HL-60/S4 treated with retinoic acid at 250 ng/mL for 4 days and 3 days (cell line): Measurements from ENCODE around the gene KCNQ2.

ENCODE experiments used
- in situ Hi-C: fragments of 300-500 bp; cut with MboI; formaldehyde crosslinking; loops from 2 replicates; pipeline ENCODE4 v1.7.0; 2022; ENCODE audit warnings: low sequenced_read_pairs

KCNQ2 gene

DNA sequence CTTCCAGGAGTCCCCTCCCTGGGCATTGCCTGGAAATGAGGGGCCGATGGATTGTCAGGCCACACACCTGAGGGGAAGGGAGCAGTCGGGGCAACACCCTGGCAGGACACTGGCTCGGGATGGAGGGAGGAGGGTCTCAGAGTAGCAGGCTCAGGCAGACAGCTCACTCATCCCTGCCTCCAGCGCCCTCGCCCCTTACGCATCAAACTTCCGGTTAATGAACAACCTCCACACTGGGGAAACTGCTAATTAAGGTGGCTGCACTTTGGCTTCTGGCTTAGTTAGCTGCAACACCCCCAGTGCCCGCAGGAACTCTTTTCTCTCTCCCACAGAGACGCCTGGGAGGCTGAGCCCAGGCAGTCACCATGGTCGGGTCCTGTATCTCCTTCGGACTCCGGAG, 98.0 kb downstream of the KCNQ2 start:
- in situ Hi-C loops = no loop called here

DNA sequence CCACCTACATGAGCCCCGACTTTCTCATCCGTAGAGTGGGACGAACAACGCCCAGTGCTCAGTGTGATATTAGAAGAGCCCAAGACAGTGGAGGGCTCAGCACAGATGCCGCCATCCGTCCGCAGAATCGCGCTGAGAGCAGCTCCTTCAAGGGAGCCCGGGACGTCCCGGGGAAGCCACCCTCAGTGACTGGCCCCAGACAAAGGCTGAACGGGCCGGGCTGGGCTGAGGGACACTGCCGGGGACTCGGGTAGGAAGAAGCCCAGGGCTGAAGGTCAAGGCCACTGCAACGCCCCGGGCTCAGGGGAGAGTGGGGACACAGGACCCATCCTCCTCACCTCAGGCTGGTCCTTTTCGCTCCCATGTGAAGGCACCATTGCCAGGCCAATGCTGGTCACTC, 98.5 kb downstream of the KCNQ2 start:
- in situ Hi-C loops = no loop called here

DNA sequence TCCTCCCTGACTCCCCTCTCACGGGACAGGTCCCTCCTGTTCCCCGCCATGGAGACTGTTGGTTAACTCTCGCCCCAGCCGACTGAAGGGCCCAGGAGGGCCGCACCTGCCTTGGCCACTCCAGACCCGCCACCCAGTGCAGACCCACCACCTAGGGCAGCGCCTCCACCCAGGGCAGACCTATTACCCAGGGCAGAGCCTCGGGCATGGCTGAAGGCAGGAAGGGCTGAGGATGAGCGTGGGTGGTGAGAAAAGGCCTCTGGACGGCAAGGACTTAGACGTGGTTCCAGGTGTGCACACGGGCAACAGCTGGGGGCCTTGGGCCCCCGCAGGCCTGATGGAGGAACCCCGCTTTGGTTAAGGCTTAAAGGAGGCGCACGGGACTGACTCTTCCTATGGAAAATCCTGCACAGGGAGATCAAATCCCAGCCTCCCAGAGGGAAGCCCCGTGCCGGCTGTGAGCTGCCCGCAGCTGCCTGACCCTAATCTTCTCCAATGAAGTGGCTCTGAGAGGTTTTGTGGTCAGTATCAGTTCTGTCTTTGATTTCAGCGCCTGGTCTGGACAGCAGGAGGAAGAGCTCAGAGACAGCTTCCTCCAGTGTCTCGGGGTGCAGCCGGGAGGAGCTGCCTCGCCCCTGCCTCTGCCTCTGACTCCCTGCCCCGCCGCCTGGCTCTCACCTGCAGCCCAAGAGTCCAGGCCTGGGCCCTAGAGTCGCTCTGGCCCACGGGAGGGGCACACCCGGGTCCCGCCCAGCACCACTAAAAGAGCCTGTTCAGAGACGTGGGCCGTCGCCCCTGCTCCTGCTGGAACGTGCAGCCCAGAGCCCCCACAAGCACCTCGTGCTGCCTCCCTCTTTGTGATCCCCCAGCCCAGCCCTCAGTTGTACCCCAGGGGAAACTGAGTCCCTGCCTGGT, 99.2 kb downstream of the KCNQ2 start:
- in situ Hi-C loops = no loop called here

DNA sequence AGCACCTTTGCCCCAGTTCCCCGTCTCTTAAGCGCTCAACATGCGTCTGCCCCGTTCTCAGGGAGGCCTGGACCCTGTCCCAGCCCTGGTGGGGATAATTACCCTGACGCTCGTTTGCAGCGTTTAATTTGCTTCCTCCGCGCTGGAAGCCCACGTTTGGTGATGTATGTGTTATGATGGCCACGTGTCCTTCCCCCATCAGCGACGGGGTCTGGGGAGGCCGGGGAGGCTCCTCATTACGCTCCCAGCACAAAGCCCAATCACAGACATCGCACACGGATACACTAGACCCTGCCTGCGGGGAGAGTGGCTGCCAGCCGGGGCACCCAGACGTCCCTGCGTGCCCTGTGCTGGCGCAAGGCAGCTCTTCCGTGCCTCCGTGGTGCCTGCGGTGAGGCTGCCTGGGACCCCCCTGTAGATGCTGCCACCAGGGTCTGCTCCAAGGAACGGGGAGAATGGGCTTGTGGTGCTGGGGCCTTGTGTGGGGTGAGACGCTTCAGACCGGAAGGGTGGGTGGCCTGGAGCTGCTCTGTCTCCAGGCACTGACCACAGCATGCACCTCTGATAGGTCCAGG, 101.1 kb downstream of the KCNQ2 start:
- in situ Hi-C loops = no loop called here

DNA sequence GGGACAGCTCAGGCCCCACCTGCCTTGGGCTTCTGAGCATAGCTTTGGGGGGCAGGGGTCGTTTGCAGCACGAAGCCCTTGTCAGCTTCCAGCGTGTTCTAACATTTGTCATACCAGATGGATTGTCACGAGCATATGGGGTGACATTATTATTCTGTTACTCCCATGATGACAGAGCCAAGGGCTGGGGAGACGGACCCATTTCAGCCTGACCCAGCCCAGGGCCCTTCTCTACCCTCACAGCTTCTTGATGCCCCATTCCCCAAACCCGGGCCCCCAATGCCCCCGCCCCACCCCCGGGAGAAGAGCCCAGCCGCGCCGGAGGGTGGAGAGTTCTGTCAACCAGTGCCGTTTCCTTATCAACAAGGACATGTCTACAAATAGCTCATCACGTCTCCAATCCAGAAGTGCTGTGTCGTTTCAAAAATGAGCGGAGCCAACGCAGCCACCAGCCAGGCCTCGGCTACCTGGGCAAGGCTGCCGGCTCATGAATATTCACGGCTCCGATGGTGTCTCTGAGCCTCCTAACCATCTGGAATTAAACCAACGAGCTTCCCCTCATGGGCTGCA, 101.8 kb downstream of the KCNQ2 start:
- in situ Hi-C loops = no loop called here

DNA sequence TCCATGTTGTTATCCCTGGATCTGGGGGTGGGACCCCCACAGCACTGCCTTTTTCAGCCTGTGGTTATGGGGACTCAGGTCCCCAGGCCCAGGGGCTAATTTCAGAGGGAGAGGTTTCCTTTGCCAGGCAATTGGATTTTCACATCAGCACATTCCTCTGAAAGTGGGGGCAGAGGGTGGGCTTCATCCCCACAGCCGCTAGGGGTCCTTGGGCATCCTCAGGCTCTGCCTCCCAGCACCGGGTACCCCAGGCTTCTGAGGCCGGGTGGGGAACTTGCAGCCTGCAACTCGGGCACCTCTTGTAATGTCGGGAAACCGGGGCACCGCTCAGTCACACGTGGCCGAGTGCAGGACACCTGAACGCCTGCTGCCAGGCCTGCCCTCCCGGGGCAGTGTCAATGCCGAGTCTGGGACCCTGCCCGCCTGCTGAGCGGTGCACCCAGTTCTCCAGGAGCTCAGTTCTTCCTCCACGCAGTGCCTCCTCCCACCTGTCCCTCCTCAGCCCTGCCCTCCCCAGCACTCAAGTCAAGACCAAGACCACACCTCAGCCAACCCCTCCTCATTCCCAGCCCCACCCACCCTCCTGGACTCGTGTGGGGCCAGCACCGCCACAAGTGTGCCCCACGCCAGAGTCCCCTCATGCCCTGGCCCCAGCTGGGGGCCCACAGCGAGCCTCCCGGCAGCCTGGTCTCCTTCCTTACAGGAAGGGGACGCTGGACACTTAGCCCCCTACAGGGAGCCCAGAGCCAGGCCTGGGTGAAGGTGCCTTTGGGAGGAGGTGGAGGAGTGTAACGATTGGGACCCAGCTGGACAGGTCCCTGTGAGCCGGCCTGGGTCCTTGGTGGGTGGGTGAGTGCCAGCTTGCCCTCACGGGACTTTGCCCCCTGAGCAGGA, 102.5 kb downstream of the KCNQ2 start:
- in situ Hi-C loops = no loop called here

DNA sequence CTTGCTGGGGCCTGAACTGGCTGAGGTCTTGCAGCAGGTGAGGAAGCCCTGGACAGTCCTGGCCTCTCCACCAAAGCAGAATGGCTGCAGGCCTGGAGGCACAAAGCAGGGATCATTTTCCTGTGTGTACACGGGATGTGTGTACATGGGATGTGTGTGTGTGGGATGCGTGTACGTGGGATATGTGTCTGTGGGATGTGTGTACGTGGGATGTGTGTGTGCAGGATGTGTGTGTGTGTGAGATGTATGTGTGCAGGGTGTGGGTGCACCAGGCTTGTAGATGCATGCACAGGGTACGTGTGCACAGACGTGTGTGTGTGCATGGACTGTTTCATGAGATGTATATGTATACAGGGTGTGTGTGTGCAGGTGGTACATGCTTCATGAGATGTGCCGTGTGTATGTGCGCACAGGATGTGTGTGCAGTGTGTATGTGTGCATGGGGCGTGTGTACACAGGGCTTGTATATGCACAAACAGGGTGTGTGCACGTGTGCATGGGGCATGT, 103.4 kb downstream of the KCNQ2 start:
- in situ Hi-C loops = no loop called here

DNA sequence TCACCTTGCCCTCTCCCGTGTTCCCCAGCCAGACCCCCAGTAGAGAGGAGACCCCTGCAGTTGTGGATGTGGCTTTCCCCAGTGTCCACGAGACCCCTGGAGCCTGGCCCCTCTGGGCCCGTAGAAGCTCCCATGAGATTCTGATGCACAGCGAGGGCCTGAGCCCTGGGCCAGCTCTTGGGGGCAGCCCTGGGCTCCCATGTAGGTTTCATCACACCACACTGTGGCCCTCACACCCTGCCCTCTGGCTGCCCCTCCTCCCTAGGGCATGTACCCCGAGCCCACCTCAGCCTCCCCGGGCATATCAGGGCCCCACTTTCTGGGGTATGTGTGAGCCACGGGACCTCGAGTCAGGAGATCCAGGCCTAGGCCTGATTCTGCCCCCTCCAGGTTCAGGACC, 104.3 kb downstream of the KCNQ2 start:
- in situ Hi-C loops = no loop called here

DNA sequence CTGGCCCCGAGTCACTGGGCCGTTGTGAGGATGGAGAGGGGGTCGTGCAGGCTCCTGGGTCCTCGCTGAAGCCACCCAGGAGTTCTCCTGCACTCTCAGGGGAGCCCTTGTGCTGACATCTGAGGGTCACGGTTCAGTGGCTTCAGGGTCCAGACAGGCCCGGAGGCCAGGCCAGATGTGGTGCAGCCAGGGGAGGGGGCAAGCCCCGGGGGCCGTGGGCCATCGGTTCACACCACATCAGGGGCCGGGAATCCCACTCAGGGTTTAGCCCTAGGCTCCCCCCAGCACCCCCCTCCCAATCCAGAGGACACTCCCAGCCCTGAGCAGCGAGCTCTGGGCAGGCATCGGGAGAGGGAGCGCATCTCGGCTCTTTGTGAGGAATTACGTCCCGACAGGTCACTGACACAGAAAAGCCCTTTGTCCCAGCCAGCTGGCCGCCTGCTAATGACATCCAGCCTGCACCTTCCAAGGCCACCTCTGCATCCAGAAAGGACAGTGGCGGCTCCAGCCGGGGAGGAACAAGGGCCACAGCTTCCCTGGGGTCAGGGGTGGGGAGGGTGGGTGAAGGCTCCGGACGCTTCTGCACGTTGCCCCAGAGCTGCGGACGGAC, 104.9 kb downstream of the KCNQ2 start:
- in situ Hi-C loops = no loop called here

DNA sequence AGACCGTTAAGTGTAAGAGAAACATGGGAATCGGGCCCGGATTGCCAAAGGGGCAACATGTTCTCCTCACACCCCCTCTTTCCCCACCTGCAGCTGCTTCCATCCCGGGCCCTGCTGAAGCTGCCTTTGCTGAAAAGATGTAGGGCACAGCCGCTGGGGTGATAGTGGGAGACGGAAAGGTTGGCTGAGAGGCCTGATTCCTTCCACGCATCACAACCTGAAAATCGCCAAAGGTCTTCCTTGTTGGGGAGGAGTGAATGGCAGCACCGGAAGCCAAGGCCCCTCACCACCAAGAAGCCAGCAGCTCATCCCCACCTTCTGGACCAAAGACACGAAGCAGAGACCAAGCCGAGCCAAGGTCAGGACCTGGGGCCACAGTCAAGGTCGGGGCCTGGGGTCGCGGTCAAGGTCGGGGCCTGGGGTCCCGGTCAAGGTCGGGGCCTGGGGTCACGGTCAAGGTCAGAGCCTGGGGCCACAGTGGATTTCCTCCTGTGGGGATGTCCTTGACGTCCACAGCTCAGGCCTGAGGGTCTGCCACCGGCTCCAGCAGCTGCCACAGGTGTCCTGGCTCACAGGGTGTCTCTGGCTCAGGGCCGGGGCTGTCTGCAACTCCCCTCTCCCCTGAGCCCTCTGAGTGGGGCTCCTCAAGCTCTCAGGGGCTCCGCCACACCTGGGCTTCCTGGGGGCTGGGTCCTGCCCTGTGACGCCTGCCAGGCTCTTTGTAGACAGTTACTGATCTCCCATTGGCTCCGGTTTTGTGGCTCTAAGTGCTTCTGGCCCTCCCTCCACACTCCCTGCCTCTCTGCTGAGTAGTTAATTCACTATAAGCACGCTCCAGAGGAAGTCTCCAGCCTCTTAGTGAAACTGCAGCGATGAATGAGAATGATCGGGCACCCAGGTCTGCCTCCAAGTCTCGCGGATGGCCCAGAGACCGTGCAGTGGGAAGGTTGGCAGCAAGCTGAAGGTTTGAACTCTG, 105.8 kb downstream of the KCNQ2 start:
- in situ Hi-C loops = no loop called here

DNA sequence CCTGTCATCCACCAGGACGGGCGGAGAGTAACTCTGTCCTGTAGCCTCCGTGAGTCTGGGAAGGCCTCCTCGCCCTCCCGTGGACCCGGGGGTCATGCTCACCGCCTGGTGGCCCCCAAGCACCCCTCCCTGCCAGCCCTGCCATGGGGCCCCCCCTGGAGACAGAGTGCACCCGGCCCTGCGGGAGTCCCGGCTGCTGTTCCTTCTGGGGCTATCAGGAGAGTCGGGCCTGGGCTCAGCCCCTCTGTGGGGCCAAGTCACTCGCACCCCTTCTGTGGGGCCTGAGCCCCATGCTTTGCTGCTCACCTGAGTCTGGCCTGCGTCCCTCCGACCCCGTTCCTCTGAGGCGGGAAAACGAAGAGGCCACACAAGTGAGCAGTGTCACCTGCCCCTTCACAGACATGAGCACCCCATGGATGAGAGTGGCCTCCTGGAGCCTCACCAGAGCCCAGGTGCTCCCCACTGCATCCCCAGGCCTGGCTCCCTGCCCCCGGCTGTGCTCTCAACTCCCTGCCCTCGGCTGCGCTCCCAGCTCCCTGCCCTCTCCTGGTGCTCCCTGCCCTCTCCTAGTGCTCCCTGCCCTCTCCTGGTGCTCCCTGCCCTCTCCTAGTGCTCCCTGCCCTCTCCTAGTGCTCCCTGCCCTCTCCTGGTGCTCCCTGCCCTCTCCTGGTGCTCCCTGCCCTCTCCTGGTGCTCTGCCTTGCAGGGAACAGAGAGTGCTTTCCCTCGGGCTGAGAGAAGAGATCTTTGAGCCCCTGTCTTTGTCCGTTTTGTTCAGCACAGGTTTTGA, 106.7 kb downstream of the KCNQ2 start:
- in situ Hi-C loops = no loop called here

DNA sequence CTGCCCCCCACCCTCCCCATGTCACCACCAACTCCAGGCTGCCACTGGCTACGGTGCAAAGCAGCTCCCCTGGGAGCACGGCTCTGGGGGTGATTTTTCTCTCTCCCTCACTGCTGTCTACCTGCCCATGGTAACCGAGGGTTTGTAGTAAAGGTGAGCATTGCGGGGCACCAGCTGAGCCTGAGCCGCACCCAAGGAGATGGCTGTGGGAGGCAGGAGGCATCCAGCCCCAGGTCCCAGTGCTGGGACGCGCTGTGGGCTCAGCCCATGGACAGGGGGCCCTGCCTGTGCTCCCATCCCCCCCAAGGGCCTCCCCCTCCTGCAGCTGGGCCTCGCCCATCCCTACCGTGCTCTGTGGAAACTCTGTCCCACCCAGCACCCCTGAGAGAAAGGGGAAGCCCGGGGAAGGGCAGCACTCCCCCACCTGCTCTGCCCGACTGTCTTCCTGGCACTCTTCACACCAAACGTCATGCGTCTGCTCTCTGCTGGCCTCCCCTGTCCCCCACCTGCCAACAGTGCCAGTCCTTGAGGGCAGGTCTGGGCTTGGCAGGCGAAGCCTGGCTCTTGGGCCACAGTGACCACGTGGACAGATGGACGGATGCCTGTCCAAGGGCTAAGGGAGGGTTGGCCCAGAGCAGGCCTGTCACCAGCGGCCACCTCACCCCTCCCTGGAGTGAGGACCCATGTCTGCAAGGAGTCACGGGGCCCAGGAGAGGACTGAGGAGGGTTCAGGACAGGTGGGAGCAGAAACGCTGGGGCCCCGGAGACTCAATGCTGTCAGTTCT, 107.5 kb downstream of the KCNQ2 start:
- in situ Hi-C loops = no loop called here

DNA sequence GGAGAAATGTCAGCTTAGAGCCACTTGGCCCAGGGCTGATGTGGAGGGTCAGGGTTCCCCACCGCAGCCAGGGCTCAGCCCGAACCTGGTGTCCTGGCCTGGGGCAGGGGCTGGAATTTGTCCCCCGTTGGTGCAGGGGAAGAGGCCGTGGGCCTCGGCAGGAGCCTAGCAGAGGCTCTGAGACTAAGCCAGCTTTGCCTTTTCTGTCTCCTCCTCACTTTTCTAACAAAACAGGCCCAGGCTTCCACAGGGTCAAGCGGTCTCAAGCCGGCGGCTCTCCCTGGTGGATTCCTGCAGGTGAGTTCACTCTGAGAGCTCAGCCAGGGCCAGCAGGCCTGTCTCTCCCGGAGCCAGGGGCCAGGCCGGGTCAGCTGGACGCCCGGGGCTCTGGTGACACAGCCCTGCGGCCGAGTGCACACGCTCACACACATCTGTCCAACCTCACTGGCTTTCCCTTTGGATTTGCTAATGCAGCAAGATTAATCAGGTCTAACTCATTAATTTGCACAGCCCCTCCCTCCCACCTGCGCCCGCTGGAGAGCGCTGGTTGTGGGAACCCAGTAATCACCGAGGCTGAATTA, 108.4 kb downstream of the KCNQ2 start:
- in situ Hi-C loops = no loop called here

DNA sequence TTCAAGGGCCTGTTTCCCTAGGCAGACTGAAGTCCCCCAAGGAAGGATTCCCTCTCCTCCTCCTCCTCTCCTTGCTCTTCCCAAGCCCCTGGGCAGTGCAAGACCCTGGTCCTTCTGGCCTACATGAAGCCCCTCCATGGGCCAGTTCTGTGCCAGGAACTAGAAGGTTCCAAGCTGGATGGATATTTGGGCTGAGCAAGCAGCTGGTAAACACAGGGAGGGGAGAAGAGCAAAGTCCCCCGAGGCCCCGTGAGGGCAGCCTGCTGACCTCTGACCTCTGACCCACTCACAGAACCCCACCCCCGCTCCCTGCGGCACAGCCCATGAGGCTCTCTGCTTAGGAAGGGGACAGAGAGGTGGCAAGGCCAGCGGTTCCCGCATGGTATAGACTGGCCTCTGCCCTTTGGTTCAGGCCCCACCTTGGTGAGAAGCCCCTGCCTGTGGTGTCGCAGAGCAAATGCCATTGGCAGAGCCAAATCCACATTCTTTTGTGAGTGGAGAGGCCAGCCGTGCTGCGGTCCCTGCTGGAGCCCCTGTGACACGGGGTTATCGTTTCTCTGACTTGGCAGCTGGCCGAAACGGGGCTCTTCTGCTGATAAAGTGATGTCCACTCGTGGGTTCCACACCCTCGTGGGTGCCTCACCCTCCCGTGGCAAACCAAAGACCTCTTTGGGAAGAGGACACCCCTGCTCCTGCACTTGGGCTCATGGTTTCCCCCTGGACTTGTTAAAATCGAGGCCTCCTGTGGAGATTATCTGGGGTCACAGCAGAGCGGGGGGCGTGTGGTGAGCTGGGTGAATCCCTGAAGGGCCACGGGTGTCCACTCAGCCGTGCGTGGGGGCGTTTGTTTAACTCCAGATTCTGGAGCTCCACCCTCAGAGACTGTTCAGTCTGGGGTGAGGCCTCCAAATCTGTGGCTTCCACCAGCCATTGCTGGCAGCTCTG, 109.2 kb downstream of the KCNQ2 start:
- in situ Hi-C loops = no loop called here

DNA sequence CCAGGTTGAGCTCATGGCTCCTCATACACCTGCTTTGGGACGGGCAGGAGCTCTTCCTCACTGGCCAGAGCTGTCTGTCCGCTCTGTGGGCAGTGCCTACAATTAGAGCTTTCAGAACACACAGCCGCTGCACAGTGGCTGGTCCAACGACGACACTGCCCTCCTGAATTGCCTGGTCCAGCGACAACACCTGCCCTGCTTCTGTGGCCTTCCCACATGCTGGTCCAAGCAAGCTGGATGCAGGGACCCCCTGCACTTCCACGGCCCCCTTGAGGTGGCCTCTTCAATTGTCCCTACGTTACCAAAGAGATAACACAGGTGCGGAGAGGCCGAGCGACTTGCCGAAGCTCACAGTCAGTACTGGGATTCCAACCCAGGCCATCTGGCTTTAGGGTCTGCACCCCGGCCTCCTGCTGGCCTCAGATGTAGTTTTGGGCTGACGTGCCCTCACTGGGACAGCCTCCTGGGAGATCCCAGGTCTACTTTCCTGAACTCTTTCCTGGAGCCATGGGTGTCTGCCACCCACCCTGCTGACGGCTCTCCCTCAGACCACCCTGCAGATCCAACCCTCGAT, 109.9 kb downstream of the KCNQ2 start:
- in situ Hi-C loops = no loop called here
